Right lung (tissue), 10 donors: ENCODE results near the gene MARF1. TPM values are rescaled to one million over a fixed set of nuclear protein-coding genes. Genes with fewer than 3 reads are reported as not detected.
"Not testable (repeated sequence)": the region's sequence is repeated elsewhere in the genome, so short reads cannot be mapped to it uniquely, and the experiment has no call there.

Source experiments
- DNase-seq, 2 donors: peaks; one replicate each; pipeline ENCODE4 v3.0.0-alpha.2; 2013
- long read RNA-seq, 8 donors: transcript quantifications; one replicate each; lab custom pipeline, GENCODE V29; 2026
- polyA plus RNA-seq, 5 donors: library from polyadenylated mRNA; unstranded; fragments of 120-200 nt; gene quantifications; one replicate each; pipeline versions ENCODE4 v1.2.1 to v1.2.3, GENCODE V29; 2013; ENCODE audit warnings: inconsistent platforms in 1 of 5, low replicate concordance in 1 of 5; ENCODE audit not compliant: insufficient read length in 5 of 5, insufficient read depth in 1 of 5

Gene MARF1, protein sequence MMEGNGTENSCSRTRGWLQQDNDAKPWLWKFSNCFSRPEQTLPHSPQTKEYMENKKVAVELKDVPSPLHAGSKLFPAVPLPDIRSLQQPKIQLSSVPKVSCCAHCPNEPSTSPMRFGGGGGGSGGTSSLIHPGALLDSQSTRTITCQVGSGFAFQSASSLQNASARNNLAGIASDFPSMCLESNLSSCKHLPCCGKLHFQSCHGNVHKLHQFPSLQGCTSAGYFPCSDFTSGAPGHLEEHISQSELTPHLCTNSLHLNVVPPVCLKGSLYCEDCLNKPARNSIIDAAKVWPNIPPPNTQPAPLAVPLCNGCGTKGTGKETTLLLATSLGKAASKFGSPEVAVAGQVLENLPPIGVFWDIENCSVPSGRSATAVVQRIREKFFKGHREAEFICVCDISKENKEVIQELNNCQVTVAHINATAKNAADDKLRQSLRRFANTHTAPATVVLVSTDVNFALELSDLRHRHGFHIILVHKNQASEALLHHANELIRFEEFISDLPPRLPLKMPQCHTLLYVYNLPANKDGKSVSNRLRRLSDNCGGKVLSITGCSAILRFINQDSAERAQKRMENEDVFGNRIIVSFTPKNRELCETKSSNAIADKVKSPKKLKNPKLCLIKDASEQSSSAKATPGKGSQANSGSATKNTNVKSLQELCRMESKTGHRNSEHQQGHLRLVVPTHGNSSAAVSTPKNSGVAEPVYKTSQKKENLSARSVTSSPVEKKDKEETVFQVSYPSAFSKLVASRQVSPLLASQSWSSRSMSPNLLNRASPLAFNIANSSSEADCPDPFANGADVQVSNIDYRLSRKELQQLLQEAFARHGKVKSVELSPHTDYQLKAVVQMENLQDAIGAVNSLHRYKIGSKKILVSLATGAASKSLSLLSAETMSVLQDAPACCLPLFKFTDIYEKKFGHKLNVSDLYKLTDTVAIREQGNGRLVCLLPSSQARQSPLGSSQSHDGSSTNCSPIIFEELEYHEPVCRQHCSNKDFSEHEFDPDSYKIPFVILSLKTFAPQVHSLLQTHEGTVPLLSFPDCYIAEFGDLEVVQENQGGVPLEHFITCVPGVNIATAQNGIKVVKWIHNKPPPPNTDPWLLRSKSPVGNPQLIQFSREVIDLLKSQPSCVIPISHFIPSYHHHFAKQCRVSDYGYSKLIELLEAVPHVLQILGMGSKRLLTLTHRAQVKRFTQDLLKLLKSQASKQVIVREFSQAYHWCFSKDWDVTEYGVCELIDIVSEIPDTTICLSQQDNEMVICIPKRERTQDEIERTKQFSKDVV (N-terminal part only)
- 10 to 100 TPM; 48.3 to 81.0 (median 66.3) TPM for polyA plus RNA-seq
- long read RNA-seq, donor 1, full-length matches to known transcripts = 16 of 48 reads
- long read RNA-seq, donor 1, partial matches to known transcripts = 32 of 48 reads
- long read RNA-seq, donor 1, other reads (novel, unspliced or antisense) = 0 of 48 reads
- long read RNA-seq, donor 2, partial matches to known transcripts = 7 of 10 reads
- long read RNA-seq, donor 2, other reads (novel, unspliced or antisense) = 0 of 10 reads
- long read RNA-seq, donor 3, full-length matches to known transcripts = 10 of 20 reads
- long read RNA-seq, donor 3, partial matches to known transcripts = 10 of 20 reads
- long read RNA-seq, donor 3, other reads (novel, unspliced or antisense) = 0 of 20 reads
- long read RNA-seq, donor 4, full-length matches to known transcripts = 8 of 23 reads
- long read RNA-seq, donor 4, partial matches to known transcripts = 15 of 23 reads
- long read RNA-seq, donor 4, other reads (novel, unspliced or antisense) = 0 of 23 reads
- long read RNA-seq, donor 5, full-length matches to known transcripts = 8 of 35 reads
- long read RNA-seq, donor 5, partial matches to known transcripts = 27 of 35 reads
- long read RNA-seq, donor 5, other reads (novel, unspliced or antisense) = 0 of 35 reads
- long read RNA-seq, donor 6, full-length matches to known transcripts = 10 of 33 reads
- long read RNA-seq, donor 6, partial matches to known transcripts = 23 of 33 reads
- long read RNA-seq, donor 6, other reads (novel, unspliced or antisense) = 0 of 33 reads
- long read RNA-seq, donor 7, full-length matches to known transcripts = 12 of 32 reads
- long read RNA-seq, donor 7, partial matches to known transcripts = 15 of 32 reads
- long read RNA-seq, donor 7, other reads (novel, unspliced or antisense) = 5 of 32 reads
- long read RNA-seq, donor 8, full-length matches to known transcripts = 5 of 12 reads
- long read RNA-seq, donor 8, partial matches to known transcripts = 7 of 12 reads
- long read RNA-seq, donor 8, other reads (novel, unspliced or antisense) = 0 of 12 reads

DNA sequence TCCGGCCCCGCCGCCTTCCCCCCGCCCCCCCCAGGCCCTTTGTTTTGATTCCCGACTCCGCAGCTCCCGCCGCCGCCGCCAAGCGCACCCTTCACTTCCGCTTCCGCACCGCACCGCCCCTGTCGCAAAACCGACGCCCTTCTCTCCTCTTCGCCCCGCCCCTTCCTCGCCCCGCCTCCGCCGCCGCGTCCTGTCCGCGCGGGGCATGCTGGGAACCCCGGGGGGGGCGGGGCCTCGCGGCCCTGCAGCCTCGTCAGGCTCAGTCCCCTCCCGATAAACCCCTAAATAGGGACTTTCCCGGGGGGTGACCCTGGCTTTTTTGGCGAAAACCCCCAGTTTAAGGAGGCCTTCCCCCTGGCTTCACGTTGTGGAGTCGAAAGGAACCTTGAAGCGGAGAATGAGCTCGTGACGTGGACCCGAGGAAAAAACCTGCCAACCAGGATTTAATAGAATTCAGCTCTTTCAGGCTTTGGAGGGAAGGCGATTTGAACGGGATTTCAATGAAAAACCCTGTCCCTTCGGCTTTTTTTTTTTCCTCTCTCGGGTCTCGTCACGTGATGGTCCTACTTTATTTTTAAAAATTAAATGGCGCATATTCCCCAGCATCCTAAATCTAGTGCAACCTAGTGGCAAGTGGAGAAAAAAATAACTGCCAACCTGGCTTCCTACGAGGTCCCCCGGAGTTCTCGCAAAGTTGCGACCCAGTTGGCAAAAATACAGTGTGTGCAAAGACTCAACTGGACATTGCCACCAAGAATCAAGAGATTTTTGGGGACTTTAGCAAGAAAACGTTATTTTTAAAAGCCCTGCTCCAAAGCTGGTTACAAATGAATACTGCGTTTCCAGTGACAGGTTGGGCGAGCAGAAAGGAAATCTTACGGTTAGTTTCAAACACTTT, at the start of gene MARF1:
TSS of gene MARF1 (minus strand) at position 107 of the 898 bp plus-strand sequence. CDS start 3,921 bp downstream, outside the sequence.
- DNase-seq = peak; percentile 95

DNA sequence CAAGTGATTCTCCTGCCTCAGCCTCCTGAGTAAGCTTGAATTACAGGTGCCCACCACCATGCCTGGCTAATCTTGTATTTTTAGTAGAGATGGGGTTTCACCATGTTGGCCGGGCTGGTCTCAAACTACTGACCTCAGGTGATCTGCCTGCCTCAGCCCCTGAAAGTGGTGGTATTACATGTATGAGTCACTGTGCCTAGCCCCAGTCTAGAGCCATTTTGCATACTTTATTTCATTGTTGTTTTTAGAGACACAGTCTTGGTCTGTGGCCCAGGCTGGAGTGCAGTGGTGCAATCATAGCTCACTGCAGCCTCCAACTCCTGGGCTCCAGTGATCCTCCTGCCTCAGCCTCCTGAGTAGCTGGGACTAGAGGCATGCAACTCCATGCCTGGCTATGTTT, 49.6 kb upstream of the MARF1 start:
- DNase-seq = not testable (repeated sequence)

DNA sequence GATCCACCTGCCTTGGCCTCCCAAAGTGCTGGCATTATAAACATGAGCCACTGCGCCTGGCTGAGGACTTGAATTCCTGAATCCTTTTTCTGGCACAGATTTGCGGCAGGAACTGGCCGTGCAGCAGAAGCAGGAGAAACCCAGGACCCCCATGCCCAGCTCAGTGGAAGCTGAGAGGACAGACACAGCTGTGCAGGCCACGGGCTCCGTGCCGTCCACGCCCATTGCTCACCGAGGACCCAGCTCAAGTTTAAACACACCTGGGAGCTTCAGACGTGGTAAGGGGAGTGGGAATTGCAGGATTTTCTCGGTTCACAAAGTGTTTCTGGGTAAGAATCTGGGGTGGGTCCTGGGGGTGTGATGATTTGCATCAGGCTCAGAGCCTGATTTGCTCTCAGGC, 48.1 kb upstream of the MARF1 start:
- DNase-seq = no peak

DNA sequence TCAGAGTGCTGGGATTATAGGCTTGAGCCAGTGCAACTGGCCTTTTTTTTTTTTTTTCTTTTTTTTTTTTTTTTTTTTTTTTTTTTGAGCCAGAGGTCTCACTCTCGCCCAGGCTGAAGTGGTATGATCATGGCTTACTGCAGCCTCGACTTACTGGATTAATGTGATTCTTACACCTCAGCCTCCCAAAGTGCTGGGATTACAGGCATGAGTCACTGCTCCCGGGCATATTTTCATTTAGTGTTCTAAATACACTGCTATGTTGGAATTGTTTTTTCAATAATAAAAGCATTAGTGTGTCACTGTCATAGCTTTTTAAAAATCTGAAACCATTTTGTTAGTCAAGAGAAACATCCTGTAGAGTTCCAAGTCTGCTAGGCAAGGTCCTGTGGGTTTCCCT, 47.3 kb upstream of the MARF1 start:
- DNase-seq = no peak

DNA sequence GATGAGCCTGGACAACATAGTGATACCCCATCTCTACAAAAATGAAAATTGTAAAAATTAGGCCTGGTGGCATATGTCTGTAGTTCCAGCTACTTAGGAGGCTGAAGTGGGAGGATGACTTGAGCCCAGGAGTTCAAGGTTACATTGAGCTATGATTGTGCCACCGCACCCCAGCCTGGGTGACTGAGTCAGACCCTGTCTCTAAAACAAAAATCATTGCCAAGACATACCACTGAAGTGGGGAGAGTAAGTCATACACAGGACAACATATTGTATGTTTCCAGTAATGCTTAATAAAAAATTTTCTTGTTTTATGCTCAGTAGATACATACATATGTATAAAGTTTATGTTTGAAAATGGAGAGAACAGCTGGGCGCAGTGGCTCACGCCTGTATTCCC, 46.3 kb upstream of the MARF1 start:
- DNase-seq = no peak

DNA sequence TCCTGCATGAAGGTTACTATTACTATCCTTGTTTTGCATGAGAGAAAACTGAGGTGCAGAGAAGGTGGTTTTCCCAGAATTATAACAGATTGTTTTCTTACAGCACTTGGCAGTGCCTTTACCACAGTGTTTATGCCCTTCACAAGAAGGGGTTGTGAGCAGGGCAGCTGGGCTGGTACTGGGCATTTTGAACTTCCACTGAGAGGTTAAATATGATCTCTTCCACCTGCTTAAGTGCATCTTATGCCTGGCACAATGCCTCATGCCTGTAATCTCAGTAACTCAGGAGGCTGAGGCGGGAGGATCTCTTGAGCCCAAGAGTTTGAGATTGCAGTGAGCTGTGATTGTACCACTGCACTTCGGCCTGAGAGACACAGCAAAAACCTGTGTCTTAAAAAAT, 43.3 kb upstream of the MARF1 start:
- no peak for DNase-seq

DNA sequence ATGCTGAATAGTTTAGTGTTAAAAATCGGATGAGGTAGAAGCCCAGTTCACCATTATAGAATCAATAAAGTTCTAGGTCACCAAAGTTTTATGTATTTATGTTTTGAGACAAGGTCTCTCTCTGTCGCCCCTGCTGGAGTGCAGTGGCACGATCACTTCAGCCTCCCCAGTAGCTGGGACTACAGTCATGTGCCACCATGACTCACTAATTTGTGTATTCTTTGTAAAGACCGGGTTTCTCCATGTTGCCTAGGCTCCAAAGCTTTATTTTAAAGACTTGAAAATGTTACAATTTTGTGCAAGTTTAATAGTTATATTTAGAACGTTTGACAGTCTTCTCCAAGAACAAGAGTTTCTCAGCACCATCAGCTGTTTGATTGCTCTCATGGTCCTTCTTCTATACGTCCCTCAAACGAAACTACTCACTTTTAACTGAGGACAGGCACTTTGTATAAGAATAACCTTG, 39.2 kb upstream of the MARF1 start:
- DNase-seq = no peak

DNA sequence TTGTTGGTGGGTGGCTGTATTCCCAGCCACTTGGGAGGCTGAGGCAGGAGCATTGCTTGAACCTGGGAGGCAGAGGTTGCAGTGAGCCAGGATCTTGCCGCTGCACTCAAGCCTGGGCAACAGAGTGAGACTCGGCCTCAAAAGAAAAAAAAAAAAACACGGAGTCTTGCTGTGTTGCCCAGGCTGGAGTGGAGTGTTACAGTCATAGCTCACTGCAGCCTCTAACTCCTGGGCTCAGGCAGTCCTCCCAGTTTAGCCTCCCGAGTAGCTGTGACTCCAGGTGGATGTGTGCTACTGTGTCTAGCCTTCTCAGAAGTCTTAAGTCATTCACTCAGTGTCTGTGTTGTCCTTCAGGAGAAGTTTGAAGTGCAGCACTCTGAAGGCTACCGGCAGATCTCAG, 34.5 kb upstream of the MARF1 start:
- no peak for DNase-seq

DNA sequence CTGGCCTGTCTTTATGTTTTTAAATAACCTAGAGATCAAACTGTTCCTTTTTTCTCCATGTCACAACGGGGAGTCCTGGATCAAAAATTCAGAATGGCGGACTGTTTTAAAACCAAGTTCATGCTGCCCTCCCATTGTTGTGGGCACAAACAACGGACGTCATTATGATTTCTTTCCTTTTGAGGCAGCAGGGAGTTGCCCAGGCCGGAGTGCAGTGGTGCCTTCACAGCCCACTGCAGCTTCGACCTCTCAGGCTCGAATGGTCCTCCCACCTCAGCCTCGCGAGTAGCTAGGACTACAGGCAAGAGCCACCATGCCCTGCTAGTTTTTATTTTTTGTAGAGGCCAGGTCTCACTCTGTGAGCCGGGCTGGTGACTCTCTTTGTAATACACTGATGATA, 33.6 kb upstream of the MARF1 start:
- DNase-seq = no peak

DNA sequence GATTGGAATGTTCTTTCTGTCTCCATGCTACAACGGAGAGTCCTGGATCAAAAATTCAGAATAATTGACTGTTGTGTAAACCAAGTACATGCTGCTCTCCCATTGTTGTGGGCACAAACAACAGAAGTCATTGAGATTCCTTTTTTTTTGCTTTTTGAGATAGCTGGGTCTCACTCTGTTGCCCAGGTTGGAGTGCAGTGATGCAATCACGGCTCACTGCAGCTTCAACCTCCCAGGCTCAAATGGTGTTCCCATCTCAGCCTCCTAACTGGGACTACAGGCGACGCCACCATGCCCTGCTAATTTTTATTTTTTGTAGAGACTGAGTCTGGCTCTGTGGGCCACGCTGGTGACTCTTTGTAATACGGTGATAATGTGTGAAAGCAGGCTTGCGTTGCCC, 31.6 kb upstream of the MARF1 start:
- no peak for DNase-seq

DNA sequence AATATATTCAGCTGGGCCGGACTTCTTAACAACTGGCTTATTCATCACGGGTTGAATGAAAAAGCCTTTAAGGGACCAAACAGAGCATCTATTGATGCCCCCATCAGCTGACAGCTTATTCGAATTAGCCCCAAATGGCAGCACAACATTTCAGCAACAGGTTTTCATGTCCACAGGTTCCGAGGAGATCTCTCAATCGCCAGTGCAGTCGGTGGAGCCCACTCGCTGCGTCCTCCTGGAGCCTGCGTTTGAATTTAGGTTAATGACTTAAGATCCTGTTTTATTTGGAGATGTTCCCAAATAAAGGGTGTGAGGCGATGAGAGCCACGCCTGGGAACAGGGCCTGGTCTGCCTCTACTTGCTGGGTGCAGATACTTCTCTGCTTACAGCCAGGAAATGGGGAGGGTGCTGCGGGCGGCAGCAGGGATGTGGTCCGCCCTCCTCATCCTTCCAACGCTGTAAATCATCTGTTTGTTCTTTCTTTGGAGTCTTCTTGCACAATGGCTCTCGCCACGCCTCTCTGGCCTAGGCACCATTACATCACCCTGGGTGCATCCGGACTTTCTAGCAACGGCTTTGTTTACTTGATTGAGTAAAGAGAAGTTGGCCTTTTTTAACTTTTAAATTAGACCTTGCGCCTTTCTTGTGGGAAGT, 29.7 kb upstream of the MARF1 start:
- peak; percentile 93 to 96 for DNase-seq

DNA sequence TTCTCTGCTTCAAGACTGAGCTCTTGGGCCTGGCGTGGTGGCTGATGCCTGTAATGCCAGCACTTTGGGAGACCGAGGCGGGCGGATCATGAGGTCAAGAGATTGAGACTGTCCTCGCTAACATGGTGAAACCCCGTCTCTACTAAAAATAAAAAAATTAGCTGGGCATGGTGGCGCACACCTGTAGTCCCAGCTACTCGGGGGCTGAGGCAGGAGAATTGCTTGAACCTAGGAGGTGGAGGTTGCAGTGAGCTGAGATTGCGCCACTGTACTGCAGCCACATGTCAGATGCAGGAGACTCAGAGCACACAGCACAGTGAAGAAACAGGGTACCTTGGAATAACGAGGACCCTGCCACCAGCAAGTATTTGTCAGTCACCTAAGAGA, 29.2 kb upstream of the MARF1 start:
- not testable (repeated sequence) for DNase-seq

DNA sequence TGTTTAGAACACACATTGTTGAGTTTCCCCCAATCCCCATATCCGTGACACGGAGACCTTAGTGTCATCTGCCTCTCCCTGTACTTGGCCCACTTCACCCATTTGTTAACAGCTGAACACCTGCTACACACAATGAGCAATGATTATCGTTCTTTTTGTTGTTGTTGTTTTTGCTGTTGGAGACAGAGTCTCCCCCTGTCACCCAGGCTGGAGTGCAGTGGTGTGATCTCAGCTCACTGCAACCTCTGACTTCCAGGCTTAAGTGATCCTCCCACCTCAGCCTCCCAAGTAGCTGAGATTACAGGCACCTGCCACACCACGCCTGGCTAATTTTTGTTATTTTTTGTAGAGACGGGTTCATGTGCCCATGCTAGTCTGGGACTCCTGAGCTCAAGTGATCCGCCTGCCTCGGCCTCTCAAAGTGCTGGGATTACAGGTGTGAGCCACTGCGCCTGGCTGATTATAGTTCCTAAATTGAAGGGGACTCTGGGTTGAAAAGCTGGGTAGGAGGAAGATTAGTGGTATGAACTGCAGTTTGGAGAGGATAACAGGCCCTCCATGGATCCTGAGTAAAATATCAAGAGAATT, 28.7 kb upstream of the MARF1 start:
- DNase-seq = no peak

DNA sequence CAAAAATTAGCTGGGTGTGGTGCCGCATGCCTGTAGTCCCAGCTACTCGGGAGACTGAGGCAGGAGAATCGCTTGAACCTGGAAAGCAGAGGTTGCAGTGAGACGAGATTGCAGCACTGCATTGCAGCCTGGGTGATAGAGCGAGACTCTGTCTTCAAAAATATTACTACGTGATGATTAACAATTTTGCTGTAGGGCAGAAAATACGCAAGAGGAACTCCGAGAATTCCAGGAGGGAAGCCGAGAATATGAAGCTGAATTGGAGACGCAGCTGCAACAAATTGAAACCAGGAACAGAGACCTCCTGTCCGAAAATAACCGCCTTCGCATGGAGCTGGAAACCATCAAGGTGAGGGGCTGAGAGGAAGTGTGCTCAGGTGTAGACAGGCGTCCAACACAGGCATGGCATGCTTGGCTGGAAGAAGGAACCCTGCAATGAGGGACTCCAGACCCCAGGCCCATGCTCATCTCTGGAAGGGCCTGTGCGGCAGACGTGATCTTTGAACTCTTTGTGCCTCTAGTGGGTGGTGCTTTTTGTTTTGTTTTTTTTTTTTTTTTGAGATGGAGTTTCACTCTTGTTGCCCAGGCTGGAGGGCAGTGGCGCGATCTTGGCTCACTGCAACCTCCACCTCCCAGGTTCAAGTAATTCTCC, 24.3 kb upstream of the MARF1 start:
- DNase-seq = no peak

DNA sequence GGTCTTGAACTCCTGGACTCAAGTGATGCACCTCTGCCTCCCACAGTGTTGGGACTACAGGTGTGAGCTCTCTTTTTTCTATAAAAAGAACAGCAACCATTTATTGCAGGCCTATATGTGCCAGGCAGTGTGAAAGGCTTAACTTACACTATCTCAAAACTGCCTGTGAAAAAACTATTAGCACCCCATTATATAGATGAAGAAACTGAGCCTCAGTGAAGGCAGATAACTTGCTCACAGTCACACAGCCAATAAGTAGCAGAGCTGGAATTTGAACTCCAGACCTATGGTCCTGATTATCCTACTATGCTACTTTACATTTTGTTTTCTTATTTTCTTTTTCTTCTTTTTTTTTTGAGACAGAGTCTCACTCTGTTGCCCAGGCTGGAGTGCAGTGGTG, 22.2 kb upstream of the MARF1 start:
- no peak for DNase-seq

DNA sequence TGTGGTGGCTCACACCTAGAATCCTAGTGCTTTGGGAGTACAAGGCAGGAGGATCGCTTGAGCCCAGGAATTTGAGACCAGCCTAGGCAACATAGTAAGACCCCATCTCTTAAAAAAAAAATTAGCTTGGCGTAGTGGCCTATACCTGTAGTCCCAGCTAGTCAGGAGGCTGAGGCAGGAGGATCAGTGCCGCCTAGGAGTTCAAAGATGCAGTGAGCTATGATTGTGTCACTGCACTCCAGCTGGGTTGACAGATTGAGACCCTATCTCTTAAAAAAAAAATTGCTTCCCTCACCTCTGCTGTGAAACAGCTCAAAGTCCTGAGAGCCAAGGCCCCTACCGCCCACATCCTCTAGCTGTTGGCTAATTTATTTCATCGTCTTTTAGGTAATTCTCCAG, 17.2 kb upstream of the MARF1 start:
- no peak for DNase-seq

DNA sequence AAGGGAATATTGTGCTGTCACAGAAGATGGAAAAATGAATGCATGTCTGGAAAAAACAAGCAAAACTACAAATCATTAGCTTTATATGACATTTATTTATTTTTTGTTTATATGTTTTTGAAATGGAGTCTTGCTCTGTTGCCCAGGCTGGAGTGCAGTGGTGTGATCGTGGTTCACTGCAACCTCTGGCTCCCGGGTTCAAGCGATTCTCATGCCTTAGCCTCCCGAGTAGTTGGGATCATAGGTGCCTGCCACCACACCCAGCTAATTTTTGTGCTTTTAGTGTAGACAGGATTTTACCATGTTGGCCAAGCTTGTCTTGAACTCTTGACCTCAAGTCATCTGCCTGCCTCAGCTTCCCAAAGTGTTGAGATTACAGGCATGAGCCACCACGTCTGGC, 15.6 kb upstream of the MARF1 start:
- no peak for DNase-seq
